ENCODE results near the gene NTM.

GRCh38 chr11:131947511-131947910 is 577.1 kb downstream of the NTM start:
- no peak for TF ChIP-seq POLR2AphosphoS5 (IDR thresholded peaks at IDR 0.05)
- TF ChIP-seq, protein P1, sequence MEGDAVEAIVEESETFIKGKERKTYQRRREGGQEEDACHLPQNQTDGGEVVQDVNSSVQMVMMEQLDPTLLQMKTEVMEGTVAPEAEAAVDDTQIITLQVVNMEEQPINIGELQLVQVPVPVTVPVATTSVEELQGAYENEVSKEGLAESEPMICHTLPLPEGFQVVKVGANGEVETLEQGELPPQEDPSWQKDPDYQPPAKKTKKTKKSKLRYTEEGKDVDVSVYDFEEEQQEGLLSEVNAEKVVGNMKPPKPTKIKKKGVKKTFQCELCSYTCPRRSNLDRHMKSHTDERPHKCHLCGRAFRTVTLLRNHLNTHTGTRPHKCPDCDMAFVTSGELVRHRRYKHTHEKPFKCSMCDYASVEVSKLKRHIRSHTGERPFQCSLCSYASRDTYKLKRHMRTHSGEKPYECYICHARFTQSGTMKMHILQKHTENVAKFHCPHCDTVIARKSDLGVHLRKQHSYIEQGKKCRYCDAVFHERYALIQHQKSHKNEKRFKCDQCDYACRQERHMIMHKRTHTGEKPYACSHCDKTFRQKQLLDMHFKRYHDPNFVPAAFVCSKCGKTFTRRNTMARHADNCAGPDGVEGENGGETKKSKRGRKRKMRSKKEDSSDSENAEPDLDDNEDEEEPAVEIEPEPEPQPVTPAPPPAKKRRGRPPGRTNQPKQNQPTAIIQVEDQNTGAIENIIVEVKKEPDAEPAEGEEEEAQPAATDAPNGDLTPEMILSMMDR (IDR thresholded peaks at IDR 0.05 in 8 of 11, conservative IDR thresholded peaks at IDR 0.05 in 3 of 11), result no peak

All from spleen (tissue), 7 donors.